HUDEP-2 (cell line): ENCODE results near the gene IFIT3.
"Not testable (repeated sequence)": the region's sequence is repeated elsewhere in the genome, so short reads cannot be mapped to it uniquely, and the experiment has no call there.

Source experiments
- DNase-seq, 76 experiments: peaks; one replicate each; lab custom pipeline; 2025; ENCODE audit not compliant: unreplicated experiment in 76 of 76; lab: John Stamatoyannopoulos, UW

The IFIT3 gene

GRCh38 chr10:89332123-89332633 is 4.4 kb downstream of the IFIT3 start:
- peak in 2 of 76 experiments; percentile 4 to 12 for DNase-seq

GRCh38 chr10:89335226-89335625 is 7.4 kb downstream of the IFIT3 start:
- DNase-seq: no peak

GRCh38 chr10:89336241-89336640 is 8.4 kb downstream of the IFIT3 start:
- no peak for DNase-seq

GRCh38 chr10:89337484-89337883 is 9.7 kb downstream of the IFIT3 start:
- no peak for DNase-seq

- no peak for DNase-seq
These were observed 10.9 kb downstream of the IFIT3 start for GRCh38 chr10:89338713-89339112.

GRCh38 chr10:89339875-89340274 is 12.1 kb downstream of the IFIT3 start:
- no peak for DNase-seq

- no peak for DNase-seq
These were observed 13.9 kb downstream of the IFIT3 start for GRCh38 chr10:89341649-89342048.

- DNase-seq: peak in 1 of 76 experiments; percentile 5
These were observed 14.6 kb downstream of the IFIT3 start for GRCh38 chr10:89342206-89342958.

- no peak for DNase-seq
These were observed 15.4 kb downstream of the IFIT3 start for GRCh38 chr10:89343089-89343767.

GRCh38 chr10:89344156-89344555 is 16.4 kb downstream of the IFIT3 start:
- DNase-seq: no peak

- DNase-seq: no peak
These were observed 17.7 kb downstream of the IFIT3 start for GRCh38 chr10:89345367-89346000.

GRCh38 chr10:89346405-89347254 is 18.8 kb downstream of the IFIT3 start:
- DNase-seq: no peak

GRCh38 chr10:89347701-89348457 is 20.1 kb downstream of the IFIT3 start:
- DNase-seq: no peak

- no peak for DNase-seq
These were observed 20.7 kb downstream of the IFIT3 start for GRCh38 chr10:89348481-89348880.

GRCh38 chr10:89348975-89349374 is 21.2 kb downstream of the IFIT3 start:
- no peak for DNase-seq

GRCh38 chr10:89350631-89351315 is 23.0 kb downstream of the IFIT3 start:
- not testable (repeated sequence) for DNase-seq

GRCh38 chr10:89351412-89351779 is 23.6 kb downstream of the IFIT3 start:
- no peak for DNase-seq

- DNase-seq: no peak
These were observed 24.2 kb downstream of the IFIT3 start for GRCh38 chr10:89351780-89352597.
